Activated naive CD8-positive, alpha-beta T cell treated with anti-CD3 and anti-CD28 coated beads, Interleukin-2, amount 50 U/mL, for 24 hours (primary cell): ENCODE data around the gene ERN1.

Experiments
- ATAC-seq: fragments of 150-1000 bp; cut with Tn5 transposase; one replicate; pipeline ENCODE4 v1.10.0; 2021
- DNase-seq: peaks from one replicate; pipeline ENCODE4 v3.0.0; 2021
- H3K27ac Mint-ChIP-seq: one replicate; pipeline ENCODE4 v1.8.0; 2021; ENCODE audit warnings: mild to moderate bottlenecking, mixed read lengths
- H3K27me3 Mint-ChIP-seq: one replicate; pipeline ENCODE4 v1.8.0; 2021; ENCODE audit warnings: mixed read lengths
- H3K36me3 Mint-ChIP-seq: one replicate; pipeline ENCODE4 v1.8.0; 2021; ENCODE audit warnings: low read depth, mixed read lengths
- H3K4me1 Mint-ChIP-seq: one replicate; pipeline ENCODE4 v1.8.0; 2021; ENCODE audit warnings: mixed read lengths
- H3K4me3 Mint-ChIP-seq: one replicate; pipeline ENCODE4 v1.8.0; 2021; ENCODE audit warnings: mild to moderate bottlenecking, moderate library complexity, mixed read lengths
- H3K9me3 Mint-ChIP-seq: one replicate; pipeline ENCODE4 v1.8.0; 2021; ENCODE audit warnings: mixed read lengths

The ERN1 gene

DNA sequence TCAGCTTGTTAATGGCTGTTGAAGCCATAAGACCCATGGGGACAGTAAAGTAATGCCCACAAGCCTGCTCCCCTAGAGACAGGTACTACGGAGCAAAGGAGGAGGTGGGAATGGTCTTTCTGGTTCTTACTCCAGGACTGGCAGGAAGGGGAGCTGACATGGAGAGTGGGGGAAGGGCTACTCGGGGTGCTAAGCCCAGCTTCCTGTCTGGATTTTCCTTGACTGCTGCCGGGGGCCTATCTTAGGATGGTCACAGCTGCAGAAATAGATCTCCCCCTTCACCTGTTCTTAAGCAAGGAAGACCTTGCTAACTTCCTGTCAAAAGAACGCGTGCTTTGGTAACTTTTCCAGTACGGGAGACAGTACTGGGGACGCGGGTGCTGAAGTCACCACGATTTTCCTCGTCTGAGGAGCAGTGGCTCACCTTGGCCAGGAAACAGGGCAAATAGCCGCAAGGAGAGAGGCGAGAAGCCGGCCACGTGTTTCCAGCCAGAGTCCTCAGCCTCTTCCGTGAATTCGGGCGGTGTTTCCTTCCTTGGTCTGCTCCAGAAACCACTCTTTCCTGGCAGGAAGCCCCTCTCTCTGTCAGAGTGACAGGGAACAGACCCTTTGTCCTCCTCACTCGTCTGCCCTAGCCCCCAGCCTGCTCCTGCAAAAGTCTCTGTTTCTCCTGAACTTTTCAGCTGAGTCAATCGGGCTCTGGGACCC lies 132.4 kb downstream of the ERN1 start:
- DNase-seq (no peak), ATAC-seq (no peak)
- no peak overlapping the region for H3K27ac Mint-ChIP-seq
- no peaks in the 10 kb centered on the region for H3K36me3 Mint-ChIP-seq
- peak overlapping the region; percentile 80 for H3K4me3 Mint-ChIP-seq
- peaks cover 32% of the 10 kb centered on the region for H3K4me1 Mint-ChIP-seq
- H3K27me3 Mint-ChIP-seq, result no peaks in the 10 kb centered on the region
- no peaks in the 10 kb centered on the region for H3K9me3 Mint-ChIP-seq

DNA sequence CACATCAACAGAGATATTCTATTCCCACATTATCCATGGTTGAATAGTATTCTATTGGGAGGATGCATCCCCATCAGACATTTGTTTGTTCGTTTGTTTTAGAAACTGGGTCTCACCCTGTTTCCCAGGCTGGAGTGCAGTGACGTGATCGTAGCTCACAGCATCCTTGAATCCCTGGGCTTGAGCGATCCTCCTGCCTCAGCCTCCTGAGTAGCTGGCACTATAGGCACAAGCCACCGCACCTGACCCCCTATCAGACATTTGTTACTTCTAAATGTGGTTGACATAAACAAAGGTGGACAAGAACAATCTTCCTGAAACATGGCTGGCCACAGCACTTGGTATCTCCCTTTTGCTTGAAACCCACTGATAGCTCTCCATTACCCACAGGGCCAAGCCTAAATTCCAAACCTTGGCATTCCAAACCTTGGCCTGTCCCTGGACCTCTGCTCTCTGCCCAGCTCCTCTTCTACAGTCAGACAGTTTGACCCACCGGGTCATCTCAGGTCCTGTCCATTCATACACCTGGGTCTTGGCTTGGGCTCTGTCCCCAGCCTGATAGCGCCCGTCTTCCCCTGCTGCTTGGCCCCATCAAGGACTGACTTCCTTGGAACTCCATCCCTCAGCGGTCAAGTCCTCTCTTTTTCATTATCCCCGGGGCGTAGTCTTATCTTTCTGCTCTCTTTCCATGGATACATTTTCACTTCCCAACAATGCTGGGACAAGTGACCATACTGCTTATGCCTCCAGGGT lies 133.3 kb downstream of the ERN1 start:
- H3K27me3 Mint-ChIP-seq, result peaks cover 1% of the 10 kb centered on the region
- no peaks in the 10 kb centered on the region for H3K36me3 Mint-ChIP-seq
- no peak for DNase-seq
- H3K27ac Mint-ChIP-seq, result peak overlapping the region; percentile 13
- no peak for ATAC-seq
- H3K4me3 Mint-ChIP-seq, result no peak overlapping the region
- H3K4me1 Mint-ChIP-seq, result peaks cover 36% of the 10 kb centered on the region
- H3K9me3 Mint-ChIP-seq, result no peaks in the 10 kb centered on the region

DNA sequence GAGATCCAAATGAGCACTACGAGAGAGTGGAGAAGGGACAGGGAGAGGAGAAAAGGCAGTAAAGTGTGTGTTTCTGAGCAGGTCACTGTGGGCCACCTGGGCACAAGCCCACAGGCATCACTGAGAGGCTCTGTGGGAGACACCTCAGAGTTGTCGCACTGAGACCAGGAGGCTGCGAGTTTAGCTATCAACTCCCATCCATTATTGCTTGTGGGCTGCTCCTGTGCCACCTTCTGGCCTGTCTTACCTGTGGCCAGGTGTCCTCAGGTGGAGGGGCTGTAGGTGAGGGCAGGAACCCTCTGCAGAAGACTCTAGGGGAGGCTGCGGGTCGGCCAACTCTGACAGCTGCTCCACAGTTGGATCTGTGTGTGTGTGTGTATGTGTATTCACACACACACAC lies 134.3 kb downstream of the ERN1 start:
- Mint-ChIP-seq H3K4me3 (no peak overlapping the region), H3K36me3 (no peaks in the 10 kb centered on the region), H3K27me3 (peaks cover 3% of the 10 kb centered on the region), H3K4me1 (peaks cover 39% of the 10 kb centered on the region), H3K9me3 (no peaks in the 10 kb centered on the region), H3K27ac (no peak overlapping the region)
- DNase-seq (no peak), ATAC-seq (no peak)

DNA sequence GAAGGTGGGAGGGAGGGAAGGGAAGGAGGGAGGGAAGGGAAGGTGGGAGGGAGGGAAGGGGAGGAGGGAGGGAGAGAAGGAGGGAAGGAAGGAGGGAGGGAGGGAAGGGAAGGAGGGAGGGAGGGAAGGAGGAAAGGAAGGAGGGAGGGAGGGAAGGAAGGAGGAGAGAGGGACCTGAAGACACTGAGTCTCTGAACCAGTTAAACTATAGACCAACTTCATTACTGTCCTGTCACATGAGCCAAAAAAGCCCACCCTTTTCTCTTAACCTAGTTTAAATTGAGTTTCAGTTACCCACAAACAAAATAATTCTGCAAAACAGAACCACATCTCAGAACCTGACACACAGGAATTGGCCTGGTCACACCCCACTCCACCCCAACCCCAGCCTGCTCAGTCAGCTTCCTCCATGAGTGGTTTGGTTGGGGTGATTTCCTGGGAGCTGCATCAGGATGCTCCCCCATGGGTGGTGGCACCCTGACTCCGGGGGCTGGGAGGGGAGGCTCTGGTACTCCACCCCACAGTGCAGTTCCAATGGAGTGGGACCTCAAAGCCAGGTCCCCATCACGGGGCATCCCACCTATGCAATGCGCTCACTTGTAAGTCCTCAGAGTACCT lies 136.5 kb downstream of the ERN1 start:
- peak; percentile 2 for ATAC-seq
- DNase-seq, result no peak
- H3K4me1 Mint-ChIP-seq, result peaks cover 37% of the 10 kb centered on the region
- H3K27me3 Mint-ChIP-seq, result peaks cover 3% of the 10 kb centered on the region
- H3K36me3 Mint-ChIP-seq, result no peaks in the 10 kb centered on the region
- H3K4me3 Mint-ChIP-seq, result no peak overlapping the region
- no peaks in the 10 kb centered on the region for H3K9me3 Mint-ChIP-seq
- H3K27ac Mint-ChIP-seq, result no peak overlapping the region

DNA sequence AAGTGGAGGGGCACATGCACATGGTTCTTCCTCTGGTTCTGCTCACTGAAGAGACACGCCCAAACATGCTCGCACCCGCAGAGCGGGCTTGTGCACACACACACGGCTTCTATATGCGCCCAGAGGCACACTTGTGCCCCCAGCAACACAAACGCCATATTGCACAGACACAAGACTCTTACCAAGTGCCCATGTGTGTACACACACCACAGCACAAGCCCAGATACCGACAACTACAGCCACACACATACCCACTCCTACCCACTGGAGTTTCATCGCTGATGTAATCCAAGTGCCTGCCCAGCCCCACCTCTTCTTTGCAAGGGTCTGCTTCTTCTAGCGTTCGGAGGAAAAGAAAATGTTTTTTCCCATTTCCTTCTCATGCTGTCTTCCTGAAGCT lies 138.3 kb downstream of the ERN1 start:
- Mint-ChIP-seq H3K27me3 (peaks cover 3% of the 10 kb centered on the region), H3K36me3 (no peaks in the 10 kb centered on the region), H3K4me3 (no peak overlapping the region), H3K4me1 (peaks cover 30% of the 10 kb centered on the region), H3K9me3 (no peaks in the 10 kb centered on the region), H3K27ac (peak overlapping the region; percentile 45)
- no peak for DNase-seq
- ATAC-seq, result no peak

DNA sequence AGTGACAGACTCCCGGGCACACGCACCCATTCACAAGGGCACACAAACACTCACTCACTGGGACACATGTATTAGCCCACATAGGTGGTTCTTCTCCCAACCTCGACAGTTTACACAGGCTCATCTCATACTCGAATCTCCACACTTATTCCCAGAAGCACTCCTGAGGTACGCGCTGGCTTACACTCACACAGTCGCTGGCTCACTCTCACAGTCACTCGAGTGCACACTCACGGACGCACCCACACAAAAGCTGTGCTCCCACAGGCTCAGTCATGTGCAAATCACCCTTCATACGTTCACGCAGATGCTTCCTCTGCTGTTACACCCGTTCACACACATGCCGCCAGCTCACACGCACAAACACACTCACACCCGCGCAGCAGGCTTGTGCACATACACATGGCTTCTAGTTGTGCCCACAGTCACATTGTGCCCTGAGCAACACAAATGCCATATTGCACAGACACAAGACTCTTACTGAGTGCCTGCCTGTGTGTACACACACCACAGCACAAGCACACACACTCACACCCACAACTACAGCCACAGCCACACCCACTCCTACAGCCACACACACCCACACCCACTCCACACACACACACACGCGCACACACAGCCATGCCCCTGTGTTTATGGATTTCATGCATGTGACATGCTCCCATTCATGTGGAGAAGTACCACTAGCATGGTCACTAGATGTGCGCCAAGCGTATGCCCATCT lies 140.2 kb downstream of the ERN1 start:
- DNase-seq (no peak), ATAC-seq (no peak)
- Mint-ChIP-seq H3K27me3 (peaks cover 3% of the 10 kb centered on the region), H3K9me3 (no peaks in the 10 kb centered on the region), H3K4me3 (no peak overlapping the region), H3K27ac (no peak overlapping the region), H3K4me1 (peaks cover 45% of the 10 kb centered on the region), H3K36me3 (no peaks in the 10 kb centered on the region)
